GM12878 (cell line): ENCODE measurements around the gene EYA2. TPM values are rescaled to one million over a fixed set of nuclear protein-coding genes. Genes with fewer than 3 reads are reported as not detected.

Experiments used
- ATAC-seq: fragments of 200-7000 bp; cut with Tn5 transposase; 3 replicates; pipeline ENCODE4 v1.9.1; 2020; ENCODE audit warnings: mild to moderate bottlenecking, moderate library complexity
- BruUV-seq: library from RNA; stranded (reverse); fragments of 400-500 nt; replicated peaks from 2 replicates; lab custom pipeline; 2021; lab: Mats Ljungman, UMichigan
- CTCF ChIA-PET: fragments of 300-600 bp; sonication (Branson Sonifier 250); formaldehyde crosslinking; extraction: SDS; loops from one replicate; lab custom pipeline; 2021; ENCODE audit warnings: inconsistent platforms; lab: Yijun Ruan, JAX
- POLR2A ChIA-PET: fragments of 350-600 bp; formaldehyde crosslinking; extraction: SDS; loops from one replicate; lab custom pipeline; 2021; ENCODE audit warnings: inconsistent platforms; lab: Charles Lee
- RAD21 ChIA-PET: fragments of 300-600 bp; sonication (Branson Sonifier 250); formaldehyde crosslinking; loops from one replicate; lab custom pipeline; 2023; ENCODE audit warnings: antibody characterized with exemption; ENCODE audit not compliant: unreplicated experiment; lab: Charles Lee
- SMC1A ChIA-PET: fragments of 300-600 bp; sonication (Branson Sonifier 250); formaldehyde crosslinking; loops from one replicate; lab custom pipeline; 2023; ENCODE audit not compliant: unreplicated experiment, uncharacterized antibody; lab: Charles Lee
- DNase-seq: peaks from one replicate; pipeline ENCODE4 v3.0.0-alpha.2; 2011; ENCODE audit warnings: low read depth, low spot score
- FAIRE-seq: peaks from 3 replicates; lab custom pipeline; 2011; peaks lifted over from hg19 to GRCh38; lab: Jason Lieb, UNC
- H2AFZ ChIP-seq: 2 replicates; pipeline ENCODE4 v1.6.0; 2011; ENCODE audit warnings: low read depth, low read length, control low read depth; ENCODE audit not compliant: control insufficient read depth
- H3K27ac ChIP-seq: 2 replicates; pipeline ENCODE4 v1.5.1; 2011; ENCODE audit warnings: control low read depth; ENCODE audit not compliant: control insufficient read depth, insufficient read depth
- H3K27me3 ChIP-seq, 2 experiments: replicated peaks in 1 of 2; 2 replicates each; pipeline versions ENCODE4 v1.6.0 to v1.6.1; 2011; ENCODE audit warnings: low read length in 1 of 2; ENCODE audit not compliant: control insufficient read depth in 2 of 2, insufficient read depth in 2 of 2
- H3K36me3 ChIP-seq, 2 experiments: 2 replicates each; pipeline ENCODE4 v1.5.1; 2011; ENCODE audit warnings: low read length in 1 of 2; ENCODE audit not compliant: control insufficient read depth in 2 of 2, insufficient read depth in 2 of 2
- H3K4me1 ChIP-seq: 2 replicates; pipeline ENCODE4 v1.6.1; 2011; ENCODE audit warnings: mild to moderate bottlenecking, low read length, moderate library complexity, mixed read lengths; ENCODE audit not compliant: control insufficient read depth, insufficient read depth
- H3K4me2 ChIP-seq: 2 replicates; pipeline ENCODE4 v1.6.0; 2011; ENCODE audit warnings: control low read depth; ENCODE audit not compliant: control insufficient read depth, insufficient read depth
- H3K4me3 ChIP-seq: fragments of 200-600 bp; sonication (generic); 2 replicates; pipeline ENCODE4 v1.5.1; 2016
- H3K79me2 ChIP-seq: 2 replicates; pipeline ENCODE4 v1.6.0; 2011; ENCODE audit warnings: low read length; ENCODE audit not compliant: control insufficient read depth, insufficient read depth
- H3K9ac ChIP-seq: 2 replicates; pipeline ENCODE4 v1.8.0; 2011; ENCODE audit warnings: low read length, control low read depth, mixed read lengths; ENCODE audit not compliant: control insufficient read depth, insufficient read depth
- H3K9me3 ChIP-seq: replicated peaks from 3 replicates; pipeline ENCODE4 v1.5.1; 2011; ENCODE audit warnings: mild to moderate bottlenecking, low read length; ENCODE audit not compliant: control insufficient read depth, insufficient read depth
- H4K20me1 ChIP-seq: 2 replicates; pipeline ENCODE4 v1.6.0; 2011; ENCODE audit not compliant: control insufficient read depth, insufficient read depth
- BACH1 ChIP-seq: fragments of 450-650 bp; IDR thresholded peaks from 2 replicates; pipeline ENCODE4 v1.6.1; 2017; ENCODE audit warnings: mild to moderate bottlenecking, borderline replicate concordance
- BHLHE40 ChIP-seq, 2 experiments: fragments of 450-650 bp in 1 of 2; IDR thresholded peaks; 2 replicates each; pipeline ENCODE4 v1.6.1; 2011 to 2017; ENCODE audit warnings: low read depth in 2 of 2, borderline replicate concordance in 1 of 2, improper control_type of control experiment in 1 of 2, low read length in 1 of 2, mild to moderate bottlenecking in 1 of 2
- CBFB ChIP-seq: IDR thresholded peaks from 2 replicates; pipeline ENCODE4 v1.6.1; 2016; ENCODE audit warnings: antibody characterized with exemption, low read depth
- EED ChIP-seq: sonication (generic); IDR thresholded peaks from 2 replicates; pipeline ENCODE4 v1.6.1; 2016; ENCODE audit warnings: antibody characterized with exemption, low read depth
- IRF4 ChIP-seq: IDR thresholded peaks from 2 replicates; pipeline ENCODE4 v1.6.1; 2011; ENCODE audit warnings: low read depth, low read length
- JUNB ChIP-seq: IDR thresholded peaks from 2 replicates; pipeline ENCODE4 v1.6.1; 2016; ENCODE audit warnings: antibody characterized with exemption, mild to moderate bottlenecking
- KDM1A ChIP-seq: fragments of 200-600 bp; sonication (generic); IDR thresholded peaks from 2 replicates; pipeline ENCODE4 v1.6.1; 2016; ENCODE audit warnings: borderline replicate concordance
- MEF2A ChIP-seq: IDR thresholded peaks from 2 replicates; pipeline ENCODE4 v1.6.1; 2011; ENCODE audit warnings: low read depth, mild to moderate bottlenecking, low read length, moderate library complexity; ENCODE audit not compliant: insufficient read depth
- MTA2 ChIP-seq: fragments of 450-650 bp; IDR thresholded peaks from 2 replicates; pipeline ENCODE4 v1.6.1; 2016; ENCODE audit warnings: low read depth, mild to moderate bottlenecking, moderate library complexity
- MYB ChIP-seq: fragments of 150-350 bp; IDR thresholded peaks from 2 replicates; pipeline ENCODE4 v1.6.1; 2014; ENCODE audit warnings: mild to moderate bottlenecking, low read depth, low read length, borderline replicate concordance
- MYC ChIP-seq: IDR thresholded peaks from 2 replicates; pipeline ENCODE4 v1.6.1; 2011; ENCODE audit warnings: mild to moderate bottlenecking, low read length, moderate library complexity, inconsistent platforms; ENCODE audit not compliant: insufficient read depth, insufficient replicate concordance, insufficient read length, severe bottlenecking
- NFYA ChIP-seq: IDR thresholded peaks from 2 replicates; pipeline ENCODE4 v1.6.1; 2011; ENCODE audit warnings: low read depth, mild to moderate bottlenecking, low read length, improper control_type of control experiment, borderline replicate concordance
- NR2C2 ChIP-seq: IDR thresholded peaks from 2 replicates; pipeline ENCODE4 v1.6.1; 2011; ENCODE audit warnings: borderline replicate concordance, low read depth; ENCODE audit not compliant: control insufficient read depth, insufficient read length
- POLR2A ChIP-seq: IDR thresholded peaks from 2 replicates; pipeline ENCODE4 v1.6.1; 2011; ENCODE audit warnings: low read depth, mild to moderate bottlenecking, low read length
- POLR2AphosphoS2 ChIP-seq: IDR thresholded peaks from 2 replicates; pipeline ENCODE4 v1.6.1; 2011; ENCODE audit warnings: low read depth, mild to moderate bottlenecking, low read length, improper control_type of control experiment, moderate library complexity
- SMAD1 ChIP-seq: fragments of 450-650 bp; IDR thresholded peaks from 2 replicates; pipeline ENCODE4 v1.6.1; 2018; ENCODE audit warnings: mild to moderate bottlenecking, low read depth; ENCODE audit not compliant: partially characterized antibody
- SREBF2 ChIP-seq: IDR thresholded peaks from 2 replicates; pipeline ENCODE4 v1.6.1; 2012; ENCODE audit warnings: mild to moderate bottlenecking, low read length
- ZNF384 ChIP-seq: IDR thresholded peaks from 2 replicates; pipeline ENCODE4 v1.6.1; 2012; ENCODE audit warnings: low read depth, mild to moderate bottlenecking, low read length, improper control_type of control experiment, borderline replicate concordance
- WGBS: methylation state at CpG from one replicate; pipeline ENCODE4 v1.1.6; 2016; ENCODE audit warnings: low lambda C conversion rate; ENCODE audit not compliant: insufficient replicate concordance, insufficient coverage; ENCODE audit errors: missing lambda C conversion rate; 5-methylcytosine and 5-hydroxymethylcytosine counted together
- in situ Hi-C: fragments of 300-500 bp; cut with MboI; formaldehyde crosslinking; loops from 9 replicates; pipeline ENCODE4 v1.14.3; 2018; ENCODE audit warnings: mixed read lengths
- intact Hi-C: fragments of 100-400 bp; cut with micrococcal nuclease; formaldehyde crosslinking; loops from one replicate; pipeline ENCODE4 v1.14.2; 2022; ENCODE audit not compliant: unreplicated experiment
- polyA plus RNA-seq, 11 experiments: library from polyadenylated mRNA; depleted of rRNA in 4 of 11; unstranded in 6 of 11; stranded (reverse) in 5 of 11; fragments of >200 nt; fragmentation: Nextera tagmentation in 4 of 11; fragmentation: Illumina TruSeq in 1 of 11; extraction: Ambion mirVana in 4 of 11; extraction: Trizol in 1 of 11; gene quantifications; 1 replicate in 1 of 11; 2 replicates in 10 of 11; pipeline versions ENCODE4 v1.2.1 to v1.2.3, GENCODE V29; 2011 to 2016; ENCODE audit warnings: inconsistent platforms in 2 of 11, missing spikeins in 2 of 11, low read depth in 1 of 11
- total RNA-seq, 4 experiments: library from RNA; depleted of rRNA in 3 of 4; stranded (reverse); fragments of >200 nt in 3 of 4; fragmentation: Illumina TruSeq in 1 of 4; extraction: Trizol in 1 of 4; gene quantifications; 2 replicates each; pipeline versions ENCODE4 v1.2.1 to v1.2.3, GENCODE V29; 2013 to 2021
- TF ChIP-seq, protein P1 (sequence below), 3 experiments: IDR thresholded peaks in 2 of 3; conservative IDR thresholded peaks in 1 of 3; 2 replicates each; pipeline ENCODE4 v1.5.1; 2011; ENCODE audit warnings: low read depth in 3 of 3, low read length in 3 of 3, mild to moderate bottlenecking in 3 of 3, control low read depth in 2 of 3, moderate library complexity in 2 of 3, inconsistent platforms in 1 of 3, mixed read lengths in 1 of 3; ENCODE audit not compliant: control insufficient read depth in 2 of 3, insufficient read depth in 1 of 3; ENCODE audit errors: extremely low read depth in 1 of 3
- TF ChIP-seq, protein P2 (sequence below): IDR thresholded peaks from 2 replicates; pipeline ENCODE4 v1.6.1; 2011; ENCODE audit warnings: borderline replicate concordance, low read depth, mild to moderate bottlenecking, moderate library complexity, mixed read lengths, low read length; ENCODE audit not compliant: insufficient read depth; ENCODE audit errors: extremely low read length

Gene EYA2
- total and polyA plus RNA-seq, 10 of the 15 experiments (the other 5 are each of a cell fraction or from before 2014, with no cell fraction given) = 0.20 TPM; not detected in 9

GRCh38 chr20:47057661-47058060 lies 163.0 kb downstream of the EYA2 start:
- TF ChIP-seq MTA2 (no peak), MEF2A (no peak), SREBF2 (no peak), IRF4 (no peak), JUNB (no peak), EED (no peak), ZNF384 (no peak), BHLHE40 (IDR thresholded peaks at IDR 0.05; ENCODE audit: borderline replicate concordance in 1 of 2, low read depth in 2 of 2, low read length in 1 of 2) (no peak), BACH1 (no peak), POLR2AphosphoS2 (no peak), MYC (no peak), NFYA (no peak), MYB (no peak), NR2C2 (no peak), CBFB (no peak), KDM1A (no peak), SMAD1 (no peak), POLR2A (no peak)
- TF ChIP-seq, protein P1, sequence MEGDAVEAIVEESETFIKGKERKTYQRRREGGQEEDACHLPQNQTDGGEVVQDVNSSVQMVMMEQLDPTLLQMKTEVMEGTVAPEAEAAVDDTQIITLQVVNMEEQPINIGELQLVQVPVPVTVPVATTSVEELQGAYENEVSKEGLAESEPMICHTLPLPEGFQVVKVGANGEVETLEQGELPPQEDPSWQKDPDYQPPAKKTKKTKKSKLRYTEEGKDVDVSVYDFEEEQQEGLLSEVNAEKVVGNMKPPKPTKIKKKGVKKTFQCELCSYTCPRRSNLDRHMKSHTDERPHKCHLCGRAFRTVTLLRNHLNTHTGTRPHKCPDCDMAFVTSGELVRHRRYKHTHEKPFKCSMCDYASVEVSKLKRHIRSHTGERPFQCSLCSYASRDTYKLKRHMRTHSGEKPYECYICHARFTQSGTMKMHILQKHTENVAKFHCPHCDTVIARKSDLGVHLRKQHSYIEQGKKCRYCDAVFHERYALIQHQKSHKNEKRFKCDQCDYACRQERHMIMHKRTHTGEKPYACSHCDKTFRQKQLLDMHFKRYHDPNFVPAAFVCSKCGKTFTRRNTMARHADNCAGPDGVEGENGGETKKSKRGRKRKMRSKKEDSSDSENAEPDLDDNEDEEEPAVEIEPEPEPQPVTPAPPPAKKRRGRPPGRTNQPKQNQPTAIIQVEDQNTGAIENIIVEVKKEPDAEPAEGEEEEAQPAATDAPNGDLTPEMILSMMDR (IDR thresholded peaks at IDR 0.05 in 2 of 3, conservative IDR thresholded peaks at IDR 0.05 in 1 of 3; ENCODE audit: control insufficient read depth in 2 of 3, extremely low read depth in 1 of 3, insufficient read depth in 1 of 3, low read depth in 3 of 3, low read length in 3 of 3) = no peak
- TF ChIP-seq, protein P2, sequence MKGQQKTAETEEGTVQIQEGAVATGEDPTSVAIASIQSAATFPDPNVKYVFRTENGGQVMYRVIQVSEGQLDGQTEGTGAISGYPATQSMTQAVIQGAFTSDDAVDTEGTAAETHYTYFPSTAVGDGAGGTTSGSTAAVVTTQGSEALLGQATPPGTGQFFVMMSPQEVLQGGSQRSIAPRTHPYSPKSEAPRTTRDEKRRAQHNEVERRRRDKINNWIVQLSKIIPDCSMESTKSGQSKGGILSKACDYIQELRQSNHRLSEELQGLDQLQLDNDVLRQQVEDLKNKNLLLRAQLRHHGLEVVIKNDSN = no peak
- WGBS = 52% methylated on average over 3 of the region's 3 CpGs
- Histone ChIP-seq H3K4me2 (no peak overlapping the region), H3K79me2 (no peaks in the 10 kb centered on the region), H3K4me1 (no peaks in the 10 kb centered on the region), H2AFZ (no peak overlapping the region), H3K4me3 (no peak overlapping the region), H4K20me1 (no peaks in the 10 kb centered on the region), H3K36me3 (no peaks in the 10 kb centered on the region), H3K9ac (no peak overlapping the region), H3K27me3 (no peaks in the 10 kb centered on the region; a peak in 1 of 4 replicates), H3K9me3 (no peaks in the 10 kb centered on the region), H3K27ac (no peak overlapping the region)
- ATAC-seq (no peak), FAIRE-seq (no peak), DNase-seq (no peak)
- in situ Hi-C loops = no loop called here
- SMC1A ChIA-PET = no interaction called here
- POLR2A ChIA-PET = no interaction called here
- RAD21 ChIA-PET = no interaction called here
- CTCF ChIA-PET = no interaction called here
- BruUV-seq = no TSS peak
- intact Hi-C loops = no loop called here
